Measurements from ENCODE around the gene CDC34.

- TF ChIP-seq, protein P1, sequence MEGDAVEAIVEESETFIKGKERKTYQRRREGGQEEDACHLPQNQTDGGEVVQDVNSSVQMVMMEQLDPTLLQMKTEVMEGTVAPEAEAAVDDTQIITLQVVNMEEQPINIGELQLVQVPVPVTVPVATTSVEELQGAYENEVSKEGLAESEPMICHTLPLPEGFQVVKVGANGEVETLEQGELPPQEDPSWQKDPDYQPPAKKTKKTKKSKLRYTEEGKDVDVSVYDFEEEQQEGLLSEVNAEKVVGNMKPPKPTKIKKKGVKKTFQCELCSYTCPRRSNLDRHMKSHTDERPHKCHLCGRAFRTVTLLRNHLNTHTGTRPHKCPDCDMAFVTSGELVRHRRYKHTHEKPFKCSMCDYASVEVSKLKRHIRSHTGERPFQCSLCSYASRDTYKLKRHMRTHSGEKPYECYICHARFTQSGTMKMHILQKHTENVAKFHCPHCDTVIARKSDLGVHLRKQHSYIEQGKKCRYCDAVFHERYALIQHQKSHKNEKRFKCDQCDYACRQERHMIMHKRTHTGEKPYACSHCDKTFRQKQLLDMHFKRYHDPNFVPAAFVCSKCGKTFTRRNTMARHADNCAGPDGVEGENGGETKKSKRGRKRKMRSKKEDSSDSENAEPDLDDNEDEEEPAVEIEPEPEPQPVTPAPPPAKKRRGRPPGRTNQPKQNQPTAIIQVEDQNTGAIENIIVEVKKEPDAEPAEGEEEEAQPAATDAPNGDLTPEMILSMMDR (IDR thresholded peaks at IDR 0.05; ENCODE audit: insufficient read depth, low read length, poor library complexity, severe bottlenecking) = no peak
- TF ChIP-seq EZH2phosphoT487 (conservative IDR thresholded peaks at IDR 0.05; ENCODE audit: low read length) = no peak
These were observed 23.3 kb downstream of the CDC34 start for GRCh38 chr19:554817-555216.
